Measurements from ENCODE around the gene OTOG. TPM values are rescaled to one million over a fixed set of nuclear protein-coding genes. Genes with fewer than 3 reads are reported as not detected.

OTOG gene
- total and polyA plus RNA-seq, 12 donors, result not detected

- TF ChIP-seq POLR2A (IDR thresholded peaks at IDR 0.05), result no peak
- intact Hi-C loops (cut with DNase I), result loop anchor here in 1 of 2 donors (5.0 kb wide), 1 partner anchor 375 kb away; no protein-coding TSS in a partner anchor
- 86 to 93% (median 90%) methylated on average over 11 of the region's 11 CpGs for WGBS, 4 donors
- no peak overlapping the region for H3K4me3 ChIP-seq
- no peaks in the 10 kb centered on the region for H3K9me3 ChIP-seq (replicated peaks in 1 of 3)
- no peaks in the 10 kb centered on the region for H3K36me3 ChIP-seq (replicated peaks in 1 of 2)
- DNase-seq, result no peak
- no peak overlapping the region for H3K27ac ChIP-seq
- no peaks in the 10 kb centered on the region for H3K4me1 ChIP-seq (replicated peaks in 1 of 2)
- H3K27me3 ChIP-seq, result no peaks in the 10 kb centered on the region
Measured at GRCh38 chr11:17602105-17603001, 55.3 kb downstream of the OTOG start.

- Histone ChIP-seq H3K9me3 (replicated peaks in 1 of 3) (no peaks in the 10 kb centered on the region), H3K36me3 (replicated peaks in 1 of 2) (no peaks in the 10 kb centered on the region), H3K27ac (no peak overlapping the region), H3K4me3 (no peak overlapping the region), H3K4me1 (replicated peaks in 1 of 2) (no peaks in the 10 kb centered on the region), H3K27me3 (no peaks in the 10 kb centered on the region)
- DNase-seq, result no peak
- intact Hi-C loops (cut with DNase I), result loop anchor here in 1 of 2 donors (5.0 kb wide), 1 partner anchor 374 kb away; no protein-coding TSS in a partner anchor
- 77 to 80% (median 79%) methylated on average over 9 to 10 of the region's 10 CpGs for WGBS, 4 donors
- TF ChIP-seq CTCF (IDR thresholded peaks at IDR 0.05) (no peak), POLR2A (IDR thresholded peaks at IDR 0.05) (no peak)
Measured at GRCh38 chr11:17603056-17603825, 56.2 kb downstream of the OTOG start.

GRCh38 chr11:17604201-17604914 is 57.3 kb downstream of the OTOG start:
- DNase-seq, result no peak
- H3K27me3 ChIP-seq, result no peaks in the 10 kb centered on the region
- TF ChIP-seq POLR2A (IDR thresholded peaks at IDR 0.05), result no peak
- no peaks in the 10 kb centered on the region for H3K4me1 ChIP-seq (replicated peaks in 1 of 2)
- H3K27ac ChIP-seq, result no peak overlapping the region
- no peaks in the 10 kb centered on the region for H3K36me3 ChIP-seq (replicated peaks in 1 of 2)
- intact Hi-C loops (cut with DNase I), result loop anchor here in 1 of 2 donors (5.0 kb wide), 1 partner anchor 373 kb away; no protein-coding TSS in a partner anchor
- H3K9me3 ChIP-seq (replicated peaks in 1 of 3), result no peaks in the 10 kb centered on the region
- no peak overlapping the region for H3K4me3 ChIP-seq
- 72 to 79% (median 75%) methylated on average over 10 to 13 of the region's 13 CpGs for WGBS, 4 donors

GRCh38 chr11:17604915-17605233 is 57.8 kb downstream of the OTOG start:
- intact Hi-C loops (cut with DNase I), result loop anchor here in 1 of 2 donors (5.0 kb wide), 1 partner anchor 372 kb away; no protein-coding TSS in a partner anchor
- no peak overlapping the region for H3K4me3 ChIP-seq
- peak in 1 of 7 donors; percentile 6 for DNase-seq
- TF ChIP-seq POLR2A (IDR thresholded peaks at IDR 0.05), result no peak
- TF ChIP-seq CTCF (IDR thresholded peaks at IDR 0.05), result no peak
- H3K4me1 ChIP-seq (replicated peaks in 1 of 2), result no peaks in the 10 kb centered on the region
- H3K27me3 ChIP-seq, result no peaks in the 10 kb centered on the region
- H3K36me3 ChIP-seq (replicated peaks in 1 of 2), result no peaks in the 10 kb centered on the region
- WGBS, 4 donors, result 83 to 92% (median 89%) methylated on average over 2 to 6 of the region's 6 CpGs
- no peaks in the 10 kb centered on the region for H3K9me3 ChIP-seq (replicated peaks in 1 of 3)
- H3K27ac ChIP-seq, result no peak overlapping the region
